ENCODE results near the gene BRD2.

The BRD2 gene

DNA sequence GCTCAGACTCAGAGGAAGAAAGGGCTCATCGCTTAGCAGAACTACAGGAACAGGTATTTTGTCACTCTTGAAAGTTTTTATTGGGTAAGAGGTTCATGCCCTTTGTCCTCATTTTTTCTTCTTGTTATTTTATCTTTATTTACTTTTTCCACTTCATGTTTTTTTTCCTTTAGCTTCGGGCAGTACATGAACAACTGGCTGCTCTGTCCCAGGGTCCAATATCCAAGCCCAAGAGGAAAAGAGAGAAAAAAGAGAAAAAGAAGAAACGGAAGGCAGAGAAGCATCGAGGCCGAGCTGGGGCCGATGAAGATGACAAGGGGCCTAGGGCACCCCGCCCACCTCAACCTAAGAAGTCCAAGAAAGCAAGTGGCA is 9.5 kb downstream of the BRD2 start:
- 0 out of 2 replicates have a peak overlapping the region, but pooled peaks have one; percentile 51 for H3K27ac ChIP-seq
- peaks cover 96% of the 10 kb centered on the region for H3K36me3 ChIP-seq (ENCODE audit: insufficient read depth, low read length)
- no peak overlapping the region for H3K9ac ChIP-seq (ENCODE audit: insufficient read length)
- no peak for DNase-seq (ENCODE audit: low read depth, low spot score)
- no peaks in the 10 kb centered on the region for H3K9me3 ChIP-seq (ENCODE audit: low read depth, low read length)
- H3K4me3 ChIP-seq = no peak overlapping the region
- TF ChIP-seq FOXP2 (optimal IDR thresholded peaks at IDR 0.05; ENCODE audit: control extremely low read depth, extremely low read length, insufficient read depth) (no peak), EZH2 (IDR thresholded peaks at IDR 0.05) (no peak), POLR2AphosphoS5 (IDR thresholded peaks at IDR 0.05; ENCODE audit: borderline replicate concordance, low read depth, low read length) (no peak)

DNA sequence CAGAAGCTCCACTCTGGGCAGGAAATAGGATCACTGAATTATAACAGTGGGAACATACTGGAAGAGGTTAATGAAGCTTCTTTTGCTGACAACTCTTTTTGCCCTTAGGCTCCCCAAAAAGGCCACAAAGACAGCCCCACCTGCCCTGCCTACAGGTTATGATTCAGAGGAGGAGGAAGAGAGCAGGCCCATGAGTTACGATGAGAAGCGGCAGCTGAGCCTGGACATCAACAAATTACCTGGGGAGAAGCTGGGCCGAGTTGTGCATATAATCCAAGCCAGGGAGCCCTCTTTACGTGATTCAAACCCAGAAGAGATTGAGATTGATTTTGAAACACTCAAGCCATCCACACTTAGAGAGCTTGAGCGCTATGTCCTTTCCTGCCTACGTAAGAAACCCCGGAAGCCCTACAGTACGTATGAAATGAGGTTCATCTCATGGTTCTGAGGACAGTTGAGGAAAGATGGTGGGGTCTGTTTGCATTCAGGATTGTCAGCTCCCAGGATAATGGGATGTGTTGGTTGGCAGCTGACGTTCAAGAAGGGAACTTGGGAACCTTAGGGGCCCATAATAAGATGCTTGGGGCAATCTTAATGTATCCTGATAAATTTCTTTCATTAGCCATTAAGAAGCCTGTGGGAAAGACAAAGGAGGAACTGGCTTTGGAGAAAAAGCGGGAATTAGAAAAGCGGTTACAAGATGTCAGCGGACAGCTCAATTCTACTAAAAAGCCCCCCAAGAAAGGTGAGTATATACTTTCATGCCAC is 11.5 kb downstream of the BRD2 start:
- Histone ChIP-seq H3K9ac (ENCODE audit: insufficient read length) (no peak overlapping the region), H3K4me3 (no peak overlapping the region), H3K9me3 (ENCODE audit: low read depth, low read length) (no peaks in the 10 kb centered on the region), H3K27ac (peak overlapping the region; percentile 26), H3K36me3 (ENCODE audit: insufficient read depth, low read length) (peaks cover 76% of the 10 kb centered on the region)
- DNase-seq (ENCODE audit: low read depth, low spot score) = no peak
- TF ChIP-seq EZH2 (IDR thresholded peaks at IDR 0.05) (no peak), POLR2AphosphoS5 (IDR thresholded peaks at IDR 0.05; ENCODE audit: borderline replicate concordance, low read depth, low read length) (no peak; the same call in 1 of the 2 replicates), FOXP2 (optimal IDR thresholded peaks at IDR 0.05; ENCODE audit: control extremely low read depth, extremely low read length, insufficient read depth) (no peak)

DNA sequence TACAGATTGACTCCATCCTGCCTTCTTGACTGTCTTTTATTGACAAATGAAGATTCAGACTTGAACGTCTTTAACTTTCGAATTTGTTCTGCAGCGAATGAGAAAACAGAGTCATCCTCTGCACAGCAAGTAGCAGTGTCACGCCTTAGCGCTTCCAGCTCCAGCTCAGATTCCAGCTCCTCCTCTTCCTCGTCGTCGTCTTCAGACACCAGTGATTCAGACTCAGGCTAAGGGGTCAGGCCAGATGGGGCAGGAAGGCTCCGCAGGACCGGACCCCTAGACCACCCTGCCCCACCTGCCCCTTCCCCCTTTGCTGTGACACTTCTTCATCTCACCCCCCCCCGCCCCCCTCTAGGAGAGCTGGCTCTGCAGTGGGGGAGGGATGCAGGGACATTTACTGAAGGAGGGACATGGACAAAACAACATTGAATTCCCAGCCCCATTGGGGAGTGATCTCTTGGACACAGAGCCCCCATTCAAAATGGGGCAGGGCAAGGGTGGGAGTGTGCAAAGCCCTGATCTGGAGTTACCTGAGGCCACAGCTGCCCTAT is 12.2 kb downstream of the BRD2 start:
- TF ChIP-seq POLR2AphosphoS5 (IDR thresholded peaks at IDR 0.05; ENCODE audit: borderline replicate concordance, low read depth, low read length) (no peak; the same call in 1 of the 2 replicates), FOXP2 (optimal IDR thresholded peaks at IDR 0.05; ENCODE audit: control extremely low read depth, extremely low read length, insufficient read depth) (no peak), EZH2 (IDR thresholded peaks at IDR 0.05) (no peak)
- DNase-seq (ENCODE audit: low read depth, low spot score) = no peak
- H3K4me3 ChIP-seq = no peak overlapping the region
- no peak overlapping the region for H3K9ac ChIP-seq (ENCODE audit: insufficient read length)
- no peaks in the 10 kb centered on the region for H3K9me3 ChIP-seq (ENCODE audit: low read depth, low read length)
- peak overlapping the region; percentile 26; the same call in 1 of the 2 replicates for H3K27ac ChIP-seq
- H3K36me3 ChIP-seq (ENCODE audit: insufficient read depth, low read length) = peaks cover 69% of the 10 kb centered on the region

DNA sequence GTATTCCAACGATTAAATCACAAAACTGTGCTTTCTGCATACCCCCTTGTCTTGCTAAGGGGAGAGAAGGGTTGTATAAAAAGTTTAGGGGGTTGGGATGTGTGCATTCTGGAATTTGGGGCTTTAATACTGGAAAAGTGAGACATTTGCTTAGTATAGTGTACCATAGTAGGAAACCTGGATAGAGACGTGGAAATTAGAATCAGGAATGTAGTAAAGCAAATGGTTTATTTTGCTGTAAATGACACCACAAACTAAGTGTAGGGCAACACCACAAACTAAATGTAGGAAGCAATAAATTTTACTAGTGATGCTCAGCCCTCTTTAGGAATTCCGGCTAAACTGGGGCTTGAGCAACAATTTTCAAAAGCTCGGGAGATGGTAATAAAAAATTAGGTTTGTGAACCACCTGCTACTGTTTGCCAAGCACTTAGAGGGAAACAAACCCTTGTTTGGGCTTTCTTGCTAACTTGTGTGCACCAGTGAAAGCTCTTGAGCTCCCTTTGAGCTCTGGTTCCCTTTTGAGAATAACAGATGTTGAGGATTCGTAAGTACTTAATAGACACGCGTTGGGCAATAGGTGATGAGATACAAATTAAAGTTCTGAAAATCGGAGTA is 13.8 kb downstream of the BRD2 start:
- Histone ChIP-seq H3K4me3 (no peak overlapping the region), H3K36me3 (ENCODE audit: insufficient read depth, low read length) (peaks cover 53% of the 10 kb centered on the region), H3K9me3 (ENCODE audit: low read depth, low read length) (no peaks in the 10 kb centered on the region), H3K27ac (peak overlapping the region; percentile 78), H3K9ac (ENCODE audit: insufficient read length) (no peak overlapping the region)
- DNase-seq (ENCODE audit: low read depth, low spot score) = no peak
- no peak for TF ChIP-seq FOXP2 (optimal IDR thresholded peaks at IDR 0.05; ENCODE audit: control extremely low read depth, extremely low read length, insufficient read depth)
- TF ChIP-seq POLR2AphosphoS5 (IDR thresholded peaks at IDR 0.05; ENCODE audit: borderline replicate concordance, low read depth, low read length) = peak; percentile 57
- TF ChIP-seq EZH2 (IDR thresholded peaks at IDR 0.05) = no peak

DNA sequence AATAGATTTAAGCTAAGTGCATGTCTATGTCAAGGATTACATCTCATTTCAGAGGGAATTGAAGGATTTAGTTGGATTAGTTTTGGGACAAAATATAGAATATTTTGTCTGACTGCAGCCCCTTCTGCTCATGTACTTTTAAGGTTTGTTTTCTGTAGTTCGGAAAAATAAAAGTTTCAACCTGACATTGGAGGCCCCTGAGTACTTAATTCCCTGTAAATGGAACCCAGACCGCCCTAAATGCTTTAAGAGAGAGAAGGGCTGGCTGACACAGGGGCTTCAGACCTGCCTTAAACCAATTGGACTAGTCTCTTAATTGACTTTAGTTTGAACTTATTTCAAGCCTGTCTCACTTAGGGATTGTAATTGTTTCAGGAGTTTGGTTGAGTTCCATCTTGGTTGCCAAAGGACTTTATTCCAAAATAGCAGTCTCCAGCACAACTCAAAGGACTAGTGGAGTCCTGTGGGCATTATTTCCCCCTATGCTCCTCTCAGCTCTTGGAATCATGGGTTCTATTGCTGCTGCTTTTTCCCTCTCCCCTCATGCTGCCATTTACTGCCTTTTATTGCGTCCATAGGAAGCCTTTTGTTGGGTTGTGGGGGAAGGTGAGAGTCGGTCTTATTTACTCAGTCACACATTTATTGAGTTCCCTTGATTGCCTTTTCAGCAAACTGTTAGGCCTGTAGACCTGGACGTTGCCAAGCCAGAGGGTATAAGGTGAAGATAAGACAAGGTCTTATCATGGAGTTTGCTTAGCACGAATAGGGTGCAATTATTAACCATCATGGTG is 14.5 kb downstream of the BRD2 start:
- peak overlapping the region; percentile 78 for H3K27ac ChIP-seq
- DNase-seq (ENCODE audit: low read depth, low spot score) = no peak
- no peak overlapping the region for H3K4me3 ChIP-seq
- TF ChIP-seq EZH2 (IDR thresholded peaks at IDR 0.05) = no peak
- TF ChIP-seq FOXP2 (optimal IDR thresholded peaks at IDR 0.05; ENCODE audit: control extremely low read depth, extremely low read length, insufficient read depth) = no peak
- no peak; the same call in none of the 2 replicates for TF ChIP-seq POLR2AphosphoS5 (IDR thresholded peaks at IDR 0.05; ENCODE audit: borderline replicate concordance, low read depth, low read length)
- H3K9ac ChIP-seq (ENCODE audit: insufficient read length) = no peak overlapping the region
- H3K9me3 ChIP-seq (ENCODE audit: low read depth, low read length) = no peaks in the 10 kb centered on the region
- H3K36me3 ChIP-seq (ENCODE audit: insufficient read depth, low read length) = peaks cover 46% of the 10 kb centered on the region

DNA sequence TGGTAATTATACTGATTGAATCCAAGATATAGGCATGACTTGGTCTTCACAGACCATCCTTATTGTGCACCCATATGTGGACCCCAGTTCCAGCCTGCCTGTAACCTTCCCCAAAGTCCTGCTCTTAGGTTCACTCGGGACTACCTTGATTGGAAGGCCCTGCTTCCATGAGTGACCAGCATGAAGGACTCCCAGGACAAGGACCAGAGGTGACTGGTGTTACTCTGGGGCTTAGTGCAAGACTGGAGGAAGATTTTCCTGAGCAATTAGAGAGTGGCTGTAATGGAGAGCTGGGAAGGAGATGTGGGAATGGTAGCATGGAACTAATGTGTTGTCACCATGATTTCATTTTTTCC is 15.1 kb downstream of the BRD2 start:
- peaks cover 40% of the 10 kb centered on the region for H3K36me3 ChIP-seq (ENCODE audit: insufficient read depth, low read length)
- TF ChIP-seq EZH2 (IDR thresholded peaks at IDR 0.05) (no peak), FOXP2 (optimal IDR thresholded peaks at IDR 0.05; ENCODE audit: control extremely low read depth, extremely low read length, insufficient read depth) (no peak), POLR2AphosphoS5 (IDR thresholded peaks at IDR 0.05; ENCODE audit: borderline replicate concordance, low read depth, low read length) (no peak; the same call in 1 of the 2 replicates)
- peak overlapping the region; percentile 58 for H3K27ac ChIP-seq
- no peaks in the 10 kb centered on the region for H3K9me3 ChIP-seq (ENCODE audit: low read depth, low read length)
- no peak overlapping the region for H3K9ac ChIP-seq (ENCODE audit: insufficient read length)
- no peak for DNase-seq (ENCODE audit: low read depth, low spot score)
- no peak overlapping the region for H3K4me3 ChIP-seq

DNA sequence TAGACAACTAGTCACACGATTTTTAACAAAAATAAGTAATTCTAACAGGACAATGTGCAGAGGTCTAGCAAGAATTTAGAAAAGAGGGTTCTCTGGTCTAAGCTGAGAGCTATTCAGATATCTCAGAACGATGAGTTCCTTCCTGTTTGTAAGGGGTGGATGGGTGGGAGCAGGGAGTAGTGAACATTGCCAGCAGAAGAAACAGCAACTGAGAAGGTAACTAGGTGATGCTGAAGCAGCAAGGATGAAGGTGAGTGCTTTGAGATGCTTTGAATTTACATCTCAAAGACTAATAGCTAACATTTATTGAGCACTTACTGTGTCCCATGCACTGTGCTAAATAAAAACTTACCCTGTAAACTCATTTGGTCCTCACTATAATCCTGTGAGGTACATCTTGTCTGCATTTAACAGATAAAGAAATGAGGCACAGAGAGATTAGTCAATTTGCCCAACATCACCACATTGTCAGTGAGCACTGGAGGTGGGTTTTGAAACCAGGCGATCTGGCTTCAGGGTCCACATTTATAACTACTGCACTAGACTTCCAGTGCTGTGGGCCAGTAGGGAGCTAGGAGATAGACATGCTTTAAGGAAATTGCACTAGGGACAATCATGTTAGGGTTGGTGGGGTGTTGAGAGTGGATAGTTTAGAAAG is 15.7 kb downstream of the BRD2 start:
- H3K9ac ChIP-seq (ENCODE audit: insufficient read length) = no peak overlapping the region
- TF ChIP-seq EZH2 (IDR thresholded peaks at IDR 0.05) (no peak), FOXP2 (optimal IDR thresholded peaks at IDR 0.05; ENCODE audit: control extremely low read depth, extremely low read length, insufficient read depth) (no peak), POLR2AphosphoS5 (IDR thresholded peaks at IDR 0.05; ENCODE audit: borderline replicate concordance, low read depth, low read length) (no peak)
- H3K27ac ChIP-seq = peak overlapping the region; percentile 62
- no peaks in the 10 kb centered on the region for H3K9me3 ChIP-seq (ENCODE audit: low read depth, low read length)
- DNase-seq (ENCODE audit: low read depth, low spot score) = no peak
- H3K4me3 ChIP-seq = no peak overlapping the region
- peaks cover 34% of the 10 kb centered on the region for H3K36me3 ChIP-seq (ENCODE audit: insufficient read depth, low read length)

Data from SK-N-MC (cell line).